Right kidney (tissue), 1 donor: ENCODE results near the gene CACTIN.

Experiments
- DNase-seq: peaks from one replicate; pipeline ENCODE4 v3.0.0-alpha.2; 2016

Gene CACTIN

DNA sequence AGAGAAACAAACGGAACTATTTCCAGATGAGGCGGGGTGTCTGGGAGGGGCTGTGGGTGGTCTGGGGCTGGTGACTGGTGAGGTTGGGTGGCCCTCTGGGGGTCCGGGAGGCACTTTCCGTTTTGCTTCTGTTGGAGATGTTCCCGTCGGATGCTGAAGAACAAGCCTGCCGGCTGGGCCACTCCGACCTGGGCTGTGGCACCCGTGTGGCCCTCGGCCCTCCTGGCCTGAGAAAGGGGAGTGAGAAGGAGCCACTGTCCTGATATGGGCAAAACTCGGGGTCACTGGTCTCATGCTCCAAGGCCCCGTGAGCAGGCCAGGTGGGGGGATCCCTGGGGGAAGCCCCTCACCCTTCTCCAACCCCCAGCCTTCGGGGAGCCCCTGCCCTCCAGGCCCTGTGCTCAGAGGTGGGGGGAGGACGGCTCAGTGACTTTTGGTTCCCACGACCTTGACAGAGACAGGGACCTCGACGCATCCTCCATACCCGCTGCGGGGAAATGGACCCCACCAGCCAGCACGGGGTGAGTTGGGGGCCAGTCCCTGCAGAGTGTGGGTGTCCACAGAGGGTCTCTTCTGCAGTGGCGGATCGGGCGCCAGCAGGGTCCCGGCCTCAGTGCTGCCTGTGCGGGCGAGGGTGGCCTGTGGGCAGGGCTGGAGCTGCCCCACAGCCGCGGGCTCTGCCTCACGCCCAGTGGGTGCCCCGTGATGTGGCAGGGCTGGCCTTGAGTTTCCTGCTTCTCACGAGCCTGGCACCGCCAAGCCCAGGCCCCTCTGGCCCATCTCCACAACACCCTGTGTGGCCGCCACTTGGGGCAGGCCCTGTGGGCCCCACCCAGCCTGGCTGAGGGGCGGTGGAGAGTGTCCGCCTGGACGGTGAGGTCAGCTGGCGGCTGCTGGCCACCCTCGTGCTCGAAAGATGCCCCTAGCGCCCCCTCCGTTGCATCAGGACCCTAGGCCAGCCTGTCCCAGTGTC, 15.6 kb downstream of the CACTIN start:
- DNase-seq: no peak

DNA sequence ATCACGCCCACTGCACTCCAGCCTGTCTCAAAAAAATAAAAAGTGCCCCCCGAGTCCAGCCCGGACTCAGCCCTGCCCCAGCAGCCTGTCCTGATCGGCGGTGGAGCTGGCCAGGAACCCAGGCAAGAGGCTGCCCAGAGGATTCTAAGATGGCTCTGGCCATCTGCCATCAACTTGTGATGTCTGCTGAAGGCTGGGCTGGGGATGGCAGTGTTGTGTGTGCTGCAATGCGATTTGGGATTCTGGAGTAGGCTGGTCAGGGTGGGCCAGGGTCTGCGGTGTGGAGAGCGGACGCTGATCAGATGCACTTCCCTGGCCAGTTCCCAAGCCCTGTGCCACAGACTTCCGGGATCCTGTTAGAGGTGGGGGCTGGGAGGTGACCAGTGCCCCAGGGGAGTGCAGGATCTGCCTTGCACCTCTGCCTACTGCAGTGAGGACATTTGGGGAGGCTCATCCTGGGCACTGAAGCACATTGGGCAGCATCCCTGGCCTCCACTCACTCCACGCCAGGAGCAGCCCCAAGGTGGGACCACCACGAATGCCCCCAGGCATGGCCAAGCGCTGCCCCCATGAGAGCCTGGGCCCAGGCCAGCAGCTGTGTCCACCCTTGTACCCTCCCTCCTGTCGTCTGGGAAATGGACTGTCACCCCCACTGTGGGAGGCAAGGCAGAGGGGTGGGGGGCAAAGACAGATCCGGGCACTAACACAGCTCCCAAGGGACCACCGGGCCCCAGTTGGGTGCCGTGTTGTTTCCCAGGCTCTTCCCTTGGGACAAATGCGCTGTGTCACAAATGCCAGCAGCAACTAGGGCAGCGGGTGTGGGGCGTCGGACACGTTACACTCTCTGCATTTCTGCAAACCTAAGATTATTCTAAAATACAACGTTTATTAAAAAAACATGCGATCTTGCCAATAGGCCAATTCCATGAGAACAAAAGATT, 16.5 kb downstream of the CACTIN start:
- no peak for DNase-seq

DNA sequence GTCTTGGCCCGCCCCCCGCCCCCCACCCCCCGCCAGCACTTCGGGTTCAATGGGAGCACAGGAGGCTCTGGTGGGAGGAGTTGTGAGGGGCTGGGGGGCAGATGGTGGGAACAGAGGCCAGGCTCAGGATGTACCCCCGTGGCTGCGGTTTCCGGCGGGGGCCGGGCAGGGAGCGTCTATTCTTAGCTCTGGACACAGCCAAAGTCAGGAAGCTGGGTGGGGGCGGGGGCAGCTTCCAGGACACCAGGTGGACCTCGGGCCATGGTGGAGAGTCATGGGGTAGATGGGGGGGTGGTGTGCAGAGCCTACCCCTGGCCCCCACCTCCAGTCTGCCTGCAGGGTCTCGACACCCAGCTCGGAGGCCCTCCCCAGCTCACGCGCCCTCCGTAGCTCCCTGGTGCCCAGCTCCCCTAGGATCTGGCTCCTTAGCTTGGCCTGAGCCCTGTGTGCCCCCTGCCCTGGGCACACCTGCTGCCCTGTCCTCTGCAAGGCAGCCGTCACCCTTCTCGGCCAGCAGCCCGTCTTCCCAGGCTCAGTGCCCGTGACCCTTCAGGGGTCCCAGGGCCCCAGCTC, 17.8 kb downstream of the CACTIN start:
- DNase-seq: no peak

DNA sequence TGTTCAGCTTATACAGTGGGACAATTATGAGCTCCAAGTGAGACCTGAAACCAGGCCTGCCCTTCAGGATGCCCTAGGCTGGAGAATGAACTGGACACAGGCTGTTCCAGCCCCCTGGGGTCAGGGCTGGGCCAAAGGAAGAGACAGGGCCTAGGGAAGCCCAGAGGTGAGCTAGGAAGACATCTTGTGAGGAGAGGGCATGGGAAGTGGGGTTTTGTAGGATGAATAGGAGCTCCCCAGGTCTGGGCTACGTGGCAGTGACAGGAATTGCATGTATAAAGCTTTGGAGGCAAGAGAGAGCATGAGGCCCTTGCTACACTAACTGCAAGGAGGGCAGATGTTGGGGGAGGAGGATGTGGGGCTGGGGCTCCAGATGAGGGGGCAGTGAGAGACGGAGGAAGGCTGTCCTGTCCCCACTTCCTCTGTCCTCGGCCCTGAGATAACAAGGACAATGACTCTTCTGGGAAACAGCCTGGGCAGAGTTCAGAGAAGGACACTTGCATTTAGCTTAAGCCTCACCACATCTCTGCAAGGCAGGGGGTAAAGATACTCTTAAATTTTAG, 18.4 kb downstream of the CACTIN start:
- DNase-seq: no peak

DNA sequence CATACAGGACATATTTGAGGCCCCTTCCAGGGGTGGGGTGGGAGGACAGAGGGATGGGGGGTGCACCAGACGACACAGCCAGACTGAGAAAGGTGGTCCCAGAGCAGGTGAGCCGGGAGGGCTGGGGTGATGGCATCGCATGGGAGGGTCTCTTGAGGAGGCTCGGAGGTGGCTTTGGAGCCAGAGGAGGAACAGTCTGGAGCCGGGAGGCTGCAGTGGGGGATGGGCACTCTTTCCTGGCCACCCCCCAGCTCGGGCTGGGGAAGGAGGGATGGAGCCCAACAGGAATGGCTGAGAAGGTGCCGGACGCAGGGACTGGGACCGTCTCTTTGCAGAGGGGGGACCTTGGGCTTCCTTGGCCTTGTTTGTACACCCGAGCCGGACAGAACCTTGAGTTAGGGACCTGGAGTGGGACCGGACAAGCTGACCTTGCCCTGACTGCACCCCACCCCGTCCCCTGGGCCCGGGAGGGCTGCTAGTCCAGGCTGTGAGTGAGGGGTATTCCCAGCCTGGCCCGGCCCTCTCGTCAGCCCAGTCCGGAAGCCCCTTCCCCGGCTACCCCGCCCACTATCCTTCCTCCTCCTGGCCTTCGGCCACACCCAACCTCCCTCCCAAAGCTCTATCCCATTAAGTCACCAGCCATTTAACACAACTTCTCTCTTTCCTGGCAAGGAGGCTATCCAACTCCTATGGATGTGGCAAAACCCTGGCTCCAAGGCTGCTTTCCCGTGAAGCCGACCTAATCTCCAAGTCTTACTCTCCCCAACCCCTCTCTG, 19.1 kb downstream of the CACTIN start:
- no peak for DNase-seq

DNA sequence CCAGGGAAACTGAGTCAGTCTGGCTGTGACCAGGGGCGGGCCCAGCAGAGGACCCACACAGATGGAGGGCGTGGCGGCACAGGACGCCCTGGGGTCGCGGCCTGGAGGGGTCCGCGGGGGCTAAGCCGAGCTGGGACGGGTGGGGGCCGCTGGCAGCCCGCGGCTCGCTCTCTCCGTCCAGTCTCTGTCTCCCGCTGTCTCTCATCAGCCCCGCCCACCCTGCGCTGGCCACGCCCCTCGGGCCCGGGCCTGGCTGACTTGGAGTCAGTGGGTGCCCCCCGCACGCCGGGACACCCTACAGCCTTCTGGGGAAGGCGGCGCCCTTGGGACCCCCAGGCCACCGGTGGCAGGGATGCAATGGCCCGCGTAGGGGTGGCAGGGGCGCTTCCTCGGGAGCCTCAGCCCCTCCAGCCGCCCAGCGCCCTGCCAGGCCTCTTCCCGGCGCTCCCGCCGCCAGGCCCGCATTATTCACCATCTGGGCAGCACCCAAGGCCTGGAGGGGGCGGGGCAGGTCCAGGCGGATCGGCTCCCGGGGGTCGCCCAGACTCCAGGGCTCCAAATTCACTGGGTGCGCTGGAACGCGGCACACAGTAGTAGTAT, 19.8 kb downstream of the CACTIN start, which contains the start of gene TBXA2R:
Gene TBXA2R, minus strand, starts transcription at position 186 of the 600 bp plus-strand sequence. CDS start 6,241 bp downstream, outside the sequence.
- DNase-seq: peak; percentile 59

DNA sequence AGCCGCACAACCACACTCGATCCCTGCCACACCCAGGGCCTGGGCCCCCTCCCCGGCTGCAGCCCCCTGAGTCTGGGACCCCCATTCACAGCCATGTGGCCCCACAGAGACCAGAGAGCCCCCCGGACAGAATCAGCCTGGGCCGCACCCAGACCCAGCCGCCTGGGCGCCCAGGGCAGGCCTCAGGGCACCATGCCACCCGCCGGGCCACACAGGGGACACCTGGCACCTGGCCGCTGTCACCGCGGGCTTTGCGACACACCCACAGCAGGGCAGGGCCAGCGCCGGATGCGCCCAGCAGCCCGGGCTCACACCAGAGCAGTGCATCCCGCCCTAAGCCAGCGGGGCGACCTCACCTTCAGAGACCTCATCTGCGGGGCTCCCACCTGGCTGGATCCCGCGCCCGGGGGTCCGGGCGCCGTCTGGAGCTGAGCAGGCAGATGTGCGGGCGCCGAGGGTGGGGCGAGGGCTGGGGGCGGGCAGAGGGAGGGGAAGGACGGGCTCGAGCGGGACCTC, 20.4 kb downstream of the CACTIN start:
- no peak for DNase-seq

DNA sequence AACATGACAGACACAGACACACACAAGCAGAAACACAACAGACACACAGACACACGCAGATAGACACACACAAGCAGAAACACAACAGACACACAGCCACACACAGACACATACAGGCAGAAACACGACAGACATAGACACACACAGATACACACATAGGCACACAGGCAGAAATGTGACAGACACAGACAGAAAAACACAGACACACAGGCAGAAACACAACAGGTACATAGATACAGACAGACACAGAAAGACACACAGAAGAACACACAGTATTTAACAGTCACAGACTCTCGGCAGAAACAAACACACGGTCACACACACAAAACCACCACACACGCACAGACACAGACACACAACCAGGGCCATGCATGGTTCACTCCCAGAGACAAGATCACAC, 20.8 kb downstream of the CACTIN start:
- DNase-seq: no peak

DNA sequence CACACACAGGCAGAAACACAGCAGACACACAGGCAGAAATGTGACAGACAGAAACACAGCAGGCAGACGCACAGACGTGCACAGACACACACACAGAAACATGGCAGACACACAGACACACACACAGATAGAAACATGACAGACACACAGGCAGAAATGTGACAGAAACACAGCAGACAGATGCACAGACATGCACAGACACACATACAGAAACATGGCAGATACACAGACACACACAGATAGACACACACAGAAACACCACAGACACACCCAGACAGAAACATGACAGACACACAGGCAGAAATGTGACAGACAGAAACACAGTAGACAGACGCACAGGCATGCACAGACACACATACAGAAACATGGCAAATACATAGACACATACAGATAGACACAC, 21.2 kb downstream of the CACTIN start:
- no peak for DNase-seq

DNA sequence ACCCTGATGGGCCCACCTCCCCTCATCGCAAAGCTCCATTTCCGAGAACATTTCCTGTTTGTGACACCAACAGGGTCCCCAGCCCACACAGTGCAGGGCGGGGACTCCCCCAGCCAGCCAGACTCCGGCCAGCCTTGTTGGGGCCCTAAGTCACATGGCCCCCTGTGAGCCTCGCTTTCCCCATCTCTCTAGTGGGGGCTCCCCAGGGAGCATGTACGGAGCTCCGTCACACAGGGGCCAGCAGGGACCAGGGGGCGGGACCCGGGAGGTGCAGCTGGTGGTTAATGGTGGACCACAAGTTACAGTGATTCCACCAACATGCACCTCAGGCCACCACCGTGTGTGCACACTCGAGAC, 21.6 kb downstream of the CACTIN start:
- no peak for DNase-seq

DNA sequence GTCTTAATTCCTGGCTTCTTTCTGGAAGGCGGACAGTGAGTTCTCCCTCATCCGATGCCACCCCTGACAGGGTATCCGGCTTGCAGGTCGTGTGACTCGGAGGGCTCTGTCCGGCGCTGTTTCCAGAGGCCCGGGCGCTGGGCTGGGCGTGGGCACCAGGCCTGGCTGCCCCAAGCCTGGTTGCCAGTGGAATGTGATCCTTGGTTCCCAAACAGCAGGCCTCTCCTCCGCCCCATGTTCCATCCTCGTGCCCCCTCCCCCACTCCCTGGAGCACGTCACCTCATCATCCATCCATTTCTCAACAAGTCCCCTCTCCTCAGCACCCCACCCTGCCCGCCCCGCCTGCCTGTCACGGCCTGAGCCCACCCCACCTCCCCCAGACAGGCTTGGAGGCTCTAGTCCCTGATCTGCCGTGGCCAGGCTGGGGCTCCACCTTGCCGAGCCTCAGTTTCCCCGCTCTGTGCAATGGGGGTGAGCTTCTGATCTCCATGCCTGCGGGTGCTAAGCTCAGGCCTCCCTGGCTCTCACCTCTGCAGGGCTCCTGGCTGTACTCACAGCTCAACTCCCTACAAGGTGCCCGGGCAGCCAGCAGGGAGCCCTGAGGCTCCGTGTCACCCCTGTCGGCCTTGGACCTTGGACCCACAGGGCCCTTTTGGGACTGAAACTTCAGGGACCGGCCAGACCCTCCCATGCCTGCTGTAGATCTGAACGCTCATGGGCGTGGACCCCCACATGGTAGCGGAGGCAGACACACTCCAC, 22.2 kb downstream of the CACTIN start:
- no peak for DNase-seq

DNA sequence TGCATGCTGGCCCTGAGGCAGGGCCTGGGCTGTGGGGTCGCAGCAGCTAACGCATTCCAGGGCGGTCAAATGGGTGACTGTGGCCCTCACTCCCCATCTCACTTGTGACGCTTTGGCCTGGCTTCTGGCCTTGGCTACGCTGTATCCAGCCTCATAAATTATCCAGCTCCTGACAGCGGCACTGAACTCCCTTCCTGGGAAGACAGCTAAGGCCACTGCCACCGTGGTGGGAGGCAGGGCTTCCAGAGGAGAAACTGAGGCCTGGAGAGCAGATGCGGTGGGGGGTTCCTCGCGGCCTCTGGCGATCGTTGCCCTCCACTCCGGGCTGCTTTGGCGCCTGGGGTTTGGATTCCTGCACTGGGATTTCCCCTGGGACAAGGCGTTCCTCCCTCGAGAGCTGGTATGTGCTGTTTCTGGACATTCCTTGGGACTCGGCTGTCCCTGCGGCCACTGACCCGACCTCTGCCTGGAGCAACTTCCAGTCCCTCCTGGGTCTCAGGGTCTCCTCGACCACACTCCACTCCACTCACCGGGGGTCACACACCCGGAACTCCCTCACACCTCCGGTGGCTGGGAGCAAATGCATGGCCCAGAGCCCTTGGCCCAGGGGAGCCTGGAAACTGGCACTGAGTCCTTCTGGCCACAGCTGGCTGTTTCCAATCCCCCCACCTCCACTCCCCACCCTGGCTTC, 23.3 kb downstream of the CACTIN start:
- DNase-seq: peak; percentile 66

DNA sequence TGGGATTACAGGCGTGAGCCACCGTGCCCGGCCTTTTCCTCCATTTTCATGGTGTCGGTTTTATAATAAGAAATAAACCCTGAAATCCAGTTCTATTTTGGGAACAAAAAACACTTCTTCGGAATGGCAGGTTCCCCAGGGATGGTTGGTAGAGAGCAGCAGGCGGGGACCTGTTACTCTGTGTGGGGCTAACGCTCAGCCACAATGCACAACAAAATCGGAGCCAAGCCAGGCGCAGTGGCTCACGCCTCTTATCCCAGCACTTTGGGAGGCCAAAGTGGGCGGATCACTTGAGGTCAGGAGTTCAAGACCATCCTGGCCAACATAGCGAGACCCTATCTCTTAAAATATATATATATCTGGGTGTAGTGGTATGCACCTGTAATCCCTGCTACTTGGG, 25.6 kb downstream of the CACTIN start:
- DNase-seq: no peak

DNA sequence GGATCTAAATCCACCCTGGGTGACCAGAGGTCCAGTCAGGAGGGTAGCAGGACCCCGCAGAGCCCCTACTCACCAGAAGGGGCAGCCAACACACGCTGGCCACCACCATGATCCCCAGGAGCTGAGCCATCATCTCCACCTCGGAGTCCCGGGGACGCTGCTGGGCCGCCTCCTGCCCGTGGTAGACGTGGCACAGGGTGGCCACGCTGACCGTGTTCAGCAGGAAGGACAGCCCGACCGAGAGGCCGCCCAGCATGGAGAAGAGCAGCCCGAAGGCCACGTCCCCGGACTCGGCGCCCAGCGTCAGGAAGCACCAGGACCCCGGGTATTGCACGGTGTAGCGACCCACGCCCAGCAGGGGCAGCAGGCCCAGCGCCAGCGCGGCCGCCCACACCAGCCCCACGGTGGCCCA, 26.8 kb downstream of the CACTIN start:
- DNase-seq: no peak

DNA sequence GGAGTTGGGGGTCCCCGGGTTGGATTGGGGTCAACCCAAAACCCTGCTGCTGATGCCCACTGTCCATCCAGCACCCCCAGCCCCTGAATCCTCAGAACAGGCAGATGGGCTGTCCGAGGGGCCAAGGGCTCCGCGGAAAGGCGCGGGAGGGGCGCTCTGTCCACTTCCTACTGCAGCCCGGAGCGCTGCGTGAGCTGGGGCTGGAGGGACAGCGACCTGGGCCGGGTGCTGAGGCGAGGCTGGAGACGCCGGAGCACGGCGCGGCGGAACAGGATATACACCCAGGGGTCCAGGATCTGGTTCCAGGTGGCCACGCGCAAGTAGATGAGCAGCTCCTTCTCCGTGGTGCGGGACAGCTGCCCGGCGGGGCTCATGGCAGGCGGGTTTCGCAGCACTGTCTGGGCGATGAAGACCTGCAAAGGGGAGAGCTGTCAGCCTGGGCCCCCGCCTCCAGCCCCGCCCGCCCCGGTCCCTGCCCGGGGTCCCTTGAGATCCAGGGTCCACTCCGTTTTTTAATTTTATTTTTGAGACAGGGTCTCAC, 31.0 kb downstream of the CACTIN start:
- DNase-seq: no peak

DNA sequence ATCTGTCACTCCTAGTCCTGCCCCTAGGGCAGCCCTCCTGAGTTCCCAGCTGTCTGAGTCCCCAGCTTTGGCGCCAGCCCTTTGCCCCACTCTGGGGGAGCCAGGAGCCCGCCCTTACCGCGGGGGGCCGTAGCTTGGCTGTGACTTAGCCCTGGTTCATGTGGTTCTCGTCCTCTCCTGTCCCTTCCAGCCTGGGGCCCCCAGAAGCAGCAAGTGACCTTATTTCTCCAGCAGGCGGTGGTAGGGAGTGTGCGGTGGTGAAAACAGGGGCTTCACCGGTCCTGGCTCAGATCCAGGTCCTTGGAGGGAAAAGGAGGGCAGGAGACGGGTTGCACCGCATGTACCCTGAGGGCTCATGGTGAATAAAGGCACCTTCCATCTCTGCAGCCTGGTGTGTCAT, 33.4 kb downstream of the CACTIN start:
- no peak for DNase-seq

DNA sequence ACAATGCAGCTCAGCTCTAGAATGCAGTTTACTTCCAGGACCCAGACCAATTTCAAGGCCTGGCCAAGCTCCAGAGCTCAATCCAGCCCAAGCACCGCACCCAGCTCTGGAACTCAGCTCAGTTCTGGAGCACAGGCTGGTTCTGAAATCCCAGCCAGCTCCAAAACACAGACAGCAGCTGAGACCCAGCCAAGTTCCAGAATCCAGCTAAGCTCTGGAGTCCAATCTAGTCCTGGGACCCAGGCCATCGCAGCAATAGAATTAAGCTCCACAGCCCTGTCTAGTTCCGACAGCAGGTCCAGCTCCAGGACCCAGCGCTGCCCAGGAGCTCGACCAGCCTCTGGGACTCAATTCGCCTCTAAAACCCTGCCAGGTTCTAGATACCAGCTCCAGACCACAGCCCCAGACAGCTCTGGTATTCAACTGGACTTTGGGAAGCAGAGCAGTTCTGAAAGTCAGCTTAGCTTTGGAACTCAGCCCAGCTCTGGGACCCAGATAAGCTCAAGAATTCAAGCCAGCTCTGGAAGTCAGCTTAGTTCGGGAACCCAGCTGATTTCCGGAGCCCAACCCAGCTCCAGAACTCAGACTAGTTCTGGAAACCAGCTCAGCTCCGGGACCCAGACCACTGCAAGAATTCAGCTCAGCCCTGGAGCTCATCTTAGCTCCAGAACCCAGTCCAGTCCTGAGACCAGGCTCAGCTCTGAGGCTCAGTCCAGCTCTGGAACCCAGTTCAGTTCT, 34.5 kb downstream of the CACTIN start:
- DNase-seq: no peak

DNA sequence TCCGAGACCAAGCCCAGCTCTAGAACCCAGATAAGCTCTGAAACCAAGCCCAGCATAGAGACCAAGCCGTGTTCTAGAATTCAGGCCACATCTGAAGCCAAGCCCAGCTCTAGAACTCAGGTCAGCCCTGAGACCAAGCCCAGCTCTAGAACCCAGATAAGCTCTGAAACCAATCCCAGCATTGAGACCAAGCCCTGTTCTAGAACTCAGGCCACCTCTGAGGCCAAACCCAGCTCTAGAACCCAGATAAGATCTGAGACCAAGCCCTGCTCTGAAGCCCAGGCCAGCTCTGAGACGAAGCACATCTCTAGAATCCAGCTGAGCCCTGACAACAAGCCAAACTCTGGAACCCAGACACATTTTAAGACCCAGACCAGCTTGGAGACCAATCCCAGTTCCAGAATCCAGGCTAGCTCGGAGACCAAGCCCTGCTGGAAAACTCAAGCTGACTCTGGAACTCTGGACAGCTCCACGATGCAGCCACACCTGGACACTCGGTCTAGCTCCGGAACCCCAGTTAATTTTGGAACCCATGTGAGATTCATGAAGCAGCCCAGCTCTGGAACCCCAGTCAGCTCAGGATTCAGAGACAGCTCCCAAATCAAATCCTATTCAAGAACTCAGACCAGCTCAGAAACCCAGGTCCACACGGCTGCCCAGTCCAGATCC, 35.5 kb downstream of the CACTIN start:
- DNase-seq: no peak
